Muscle of leg (tissue), 11 donors: ENCODE data around the gene FSD1. TPM values are rescaled to one million over a fixed set of nuclear protein-coding genes. Genes with fewer than 3 reads are reported as not detected.
A peak's percentile ranks its signal among the peaks of the same experiment; 100 is the strongest.

ENCODE experiments used
- DNase-seq: peaks from one replicate; pipeline ENCODE4 v3.0.0; 2013
- H3K27ac ChIP-seq: one replicate; pipeline ENCODE4 v1.5.1; 2013; ENCODE audit warnings: mild to moderate bottlenecking, low read length, control low read depth
- H3K27me3 ChIP-seq: one replicate; pipeline ENCODE4 v1.6.1; 2013; ENCODE audit warnings: low read length; ENCODE audit not compliant: control insufficient read depth, insufficient read depth
- H3K36me3 ChIP-seq: one replicate; pipeline ENCODE4 v1.6.1; 2013; ENCODE audit warnings: low read length; ENCODE audit not compliant: control insufficient read depth, insufficient read depth
- H3K4me1 ChIP-seq: one replicate; pipeline ENCODE4 v1.6.1; 2013; ENCODE audit warnings: low read length; ENCODE audit not compliant: control insufficient read depth, insufficient read depth
- H3K4me3 ChIP-seq: one replicate; pipeline ENCODE4 v1.5.1; 2013; ENCODE audit warnings: low read length, control low read depth
- H3K9me3 ChIP-seq: replicated peaks from 2 replicates; pipeline ENCODE4 v1.6.1; 2013; ENCODE audit warnings: low read depth, low read length; ENCODE audit not compliant: control insufficient read depth
- WGBS: methylation state at CpG from one replicate; pipeline ENCODE4 v1.1.5; 2013; ENCODE audit warnings: missing lambda C conversion rate; ENCODE audit not compliant: insufficient coverage; 5-methylcytosine and 5-hydroxymethylcytosine counted together
- polyA plus RNA-seq, 8 donors: library from polyadenylated mRNA; unstranded; fragments of 120-200 nt; gene quantifications; one replicate each; pipeline versions ENCODE4 v1.2.1 to v1.2.3, GENCODE V29; 2013; ENCODE audit warnings: inconsistent platforms in 1 of 8, low replicate concordance in 1 of 8; ENCODE audit not compliant: insufficient read length in 8 of 8, insufficient read depth in 1 of 8
- total RNA-seq: library from RNA; stranded (reverse); fragments of 120-200 nt; gene quantifications from one replicate; pipeline ENCODE4 v1.2.4, GENCODE V29; 2013

The FSD1 gene
- total and polyA plus RNA-seq, 9 donors: 0.71 to 3.2 (median 2.2) TPM

DNA sequence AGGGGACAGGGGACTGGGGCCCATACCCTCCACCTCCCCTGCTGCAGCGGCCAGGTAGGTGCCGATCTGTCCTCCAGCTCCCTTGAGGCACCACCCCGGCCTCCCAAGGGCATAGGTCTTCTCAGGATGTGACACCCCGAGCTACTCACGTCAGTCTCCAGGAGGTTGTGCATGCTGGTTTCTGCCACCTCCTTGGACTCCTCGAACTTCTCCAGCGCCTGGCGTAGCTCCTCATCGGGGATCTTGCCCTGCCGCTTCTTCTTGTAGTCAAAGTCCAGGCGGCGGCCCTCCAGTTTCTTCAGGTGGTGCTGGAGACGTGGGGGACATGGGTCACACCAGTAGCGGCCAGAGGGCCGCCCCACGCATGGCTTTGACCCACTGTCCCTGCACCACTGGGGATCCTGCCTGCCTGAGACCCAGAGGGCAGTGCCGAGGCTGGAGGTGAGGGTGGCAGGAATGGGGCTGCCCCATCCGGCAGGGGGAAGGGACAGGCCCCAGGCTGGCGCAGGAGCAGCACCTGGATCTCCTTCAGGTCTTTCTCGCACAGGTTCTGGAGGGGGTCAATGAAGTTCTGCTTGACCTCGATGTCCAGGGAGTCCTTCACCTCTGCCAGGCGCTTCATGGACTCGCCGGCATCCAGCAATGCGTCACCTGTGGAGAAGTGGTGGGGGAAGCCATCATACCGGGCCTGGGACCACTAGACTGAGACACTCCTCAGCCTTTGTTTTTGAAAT is 59.3 kb downstream of the FSD1 start:
- Histone ChIP-seq H3K27me3 (no peaks in the 10 kb centered on the region), H3K4me1 (peaks cover 41% of the 10 kb centered on the region), H3K27ac (no peak overlapping the region), H3K4me3 (no peak overlapping the region), H3K36me3 (peaks cover 86% of the 10 kb centered on the region), H3K9me3 (no peaks in the 10 kb centered on the region)
- 86% methylated on average over 25 of the region's 26 CpGs for WGBS
- peak; percentile 17 for DNase-seq

DNA sequence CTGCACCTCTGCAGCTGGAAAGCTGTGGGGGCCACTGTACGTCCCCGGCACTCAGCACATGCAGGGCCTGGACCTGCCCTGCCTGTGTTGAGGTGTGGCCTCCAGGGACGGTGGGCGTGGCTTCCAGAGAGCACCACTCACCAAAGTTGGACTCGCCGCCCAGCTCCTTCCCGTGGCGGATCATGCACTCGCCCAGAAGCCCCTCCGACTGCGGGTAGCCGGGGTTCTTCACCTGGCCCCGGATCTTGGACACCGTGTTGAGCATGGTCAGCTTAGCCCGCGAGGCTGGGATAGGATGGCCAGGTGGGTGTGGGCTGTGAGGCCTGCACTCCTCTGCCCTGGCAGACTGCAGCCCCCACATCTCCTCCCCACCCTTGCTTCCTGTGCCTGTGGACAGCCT is 60.9 kb downstream of the FSD1 start:
- Histone ChIP-seq H3K4me1 (peaks cover 44% of the 10 kb centered on the region), H3K27me3 (no peaks in the 10 kb centered on the region)

DNA sequence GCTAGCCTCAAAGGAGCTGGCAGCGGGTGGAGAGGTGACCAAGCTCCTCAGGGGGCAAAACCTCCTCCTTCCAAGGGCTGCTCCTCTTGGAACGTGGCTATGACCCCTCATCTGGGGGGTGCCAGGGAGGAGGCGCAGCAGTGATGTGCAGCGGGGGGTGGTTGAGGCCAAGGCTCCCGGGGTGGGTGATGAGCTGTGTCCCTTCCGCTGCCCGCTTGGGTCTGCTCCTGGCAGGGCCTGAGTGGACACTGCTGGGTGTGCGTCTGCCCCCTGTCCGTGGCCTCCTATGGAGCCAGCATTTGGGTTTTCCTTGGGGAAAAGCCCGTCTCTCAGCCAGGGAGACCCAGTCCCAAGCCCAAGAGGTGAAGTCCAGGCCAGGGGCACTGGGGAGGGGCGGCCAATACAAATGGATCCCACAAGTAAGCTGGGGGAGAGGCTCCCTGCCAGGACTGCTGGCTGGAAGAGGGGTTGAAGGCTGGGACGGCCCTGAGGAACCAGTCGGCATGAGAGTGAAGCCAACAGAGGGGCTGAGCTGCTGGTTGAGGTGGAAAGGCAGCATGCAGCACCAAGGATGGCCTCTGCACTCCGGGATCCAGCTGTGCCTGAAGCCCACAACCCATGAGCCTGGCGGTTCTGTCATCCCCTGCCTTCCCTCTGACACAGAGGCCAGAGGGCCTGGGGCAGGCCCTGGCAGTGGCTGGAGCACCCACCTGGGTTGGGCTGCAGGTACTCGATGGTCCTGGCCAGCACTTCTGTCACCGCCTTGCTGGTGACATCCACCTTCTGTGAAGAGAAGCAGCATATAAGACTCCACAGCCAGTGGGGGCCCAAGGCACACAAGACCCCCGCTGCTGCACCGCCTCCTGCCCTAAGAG is 61.6 kb downstream of the FSD1 start:
- Histone ChIP-seq H3K27ac (no peak overlapping the region), H3K9me3 (no peaks in the 10 kb centered on the region), H3K4me1 (peaks cover 49% of the 10 kb centered on the region), H3K27me3 (no peaks in the 10 kb centered on the region), H3K36me3 (peaks cover 63% of the 10 kb centered on the region), H3K4me3 (no peak overlapping the region)
- WGBS: 90% methylated on average over 14 of the region's 19 CpGs
- DNase-seq: peak; percentile 17

More for the DNA sequence above, 60.9 kb downstream of the FSD1 start:
- no peak overlapping the region for H3K27ac ChIP-seq
- H3K4me3 ChIP-seq: no peak overlapping the region
- 81% methylated on average over 9 of the region's 16 CpGs for WGBS
- H3K36me3 ChIP-seq: peaks cover 70% of the 10 kb centered on the region
- H3K9me3 ChIP-seq: no peaks in the 10 kb centered on the region
- DNase-seq: no peak

DNA sequence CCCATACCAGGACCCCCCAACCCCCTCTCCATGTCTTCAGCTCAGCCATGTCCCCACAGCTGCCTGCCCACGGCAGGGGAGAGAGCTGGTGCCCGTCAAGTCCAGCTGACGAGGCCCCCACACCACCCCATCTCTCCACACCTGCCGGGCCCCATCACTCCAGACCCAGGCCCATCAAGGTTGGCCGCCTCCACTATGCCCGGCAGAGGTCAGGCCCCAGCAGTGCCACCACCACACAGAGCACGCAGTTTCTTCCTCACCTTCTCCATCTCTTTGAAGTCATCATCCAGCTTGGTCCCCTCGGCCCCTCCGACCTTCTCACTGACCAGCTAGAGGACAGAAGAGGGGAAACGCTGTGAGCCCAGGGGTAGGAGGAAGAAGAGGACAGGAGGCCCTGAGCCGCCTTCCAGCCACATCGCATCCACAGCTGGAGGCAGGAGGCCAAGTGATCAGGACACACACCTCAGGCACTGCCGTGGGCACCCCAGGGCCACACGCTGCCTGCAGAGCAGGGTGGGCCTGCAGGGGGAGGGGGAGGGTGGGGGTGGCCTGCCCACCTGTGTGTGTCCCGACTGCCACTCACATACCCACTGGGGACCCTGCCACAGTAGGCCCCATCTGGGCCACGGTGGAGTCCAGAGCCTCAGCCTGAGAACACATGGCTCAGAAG is 62.4 kb downstream of the FSD1 start:
- Histone ChIP-seq H3K27me3 (no peaks in the 10 kb centered on the region), H3K36me3 (peaks cover 56% of the 10 kb centered on the region), H3K27ac (no peak overlapping the region), H3K4me1 (peaks cover 56% of the 10 kb centered on the region), H3K9me3 (no peaks in the 10 kb centered on the region), H3K4me3 (no peak overlapping the region)
- no peak for DNase-seq
- 83% methylated on average over 7 of the region's 16 CpGs for WGBS

DNA sequence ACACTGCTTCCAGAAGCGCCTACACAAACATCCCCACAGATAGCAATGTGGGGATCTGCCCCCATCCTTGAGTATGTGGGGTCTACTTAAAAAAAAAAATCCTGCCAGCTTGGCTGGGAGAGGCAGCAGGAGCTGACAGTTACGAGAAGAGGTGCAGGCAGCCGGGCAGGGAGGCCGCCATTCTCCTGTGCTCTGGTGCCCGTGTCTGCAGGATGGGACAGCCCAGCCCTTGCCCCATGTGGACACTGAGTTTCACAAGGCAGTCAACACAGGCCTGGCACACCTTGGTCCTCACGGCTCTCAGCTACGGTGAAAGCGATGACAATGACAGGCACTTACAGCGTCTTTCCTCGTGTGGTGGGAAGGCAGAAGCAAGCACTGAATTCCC is 62.9 kb downstream of the FSD1 start:
- Histone ChIP-seq H3K4me1 (peaks cover 62% of the 10 kb centered on the region), H3K4me3 (no peak overlapping the region), H3K27me3 (no peaks in the 10 kb centered on the region), H3K9me3 (no peaks in the 10 kb centered on the region), H3K36me3 (peaks cover 53% of the 10 kb centered on the region), H3K27ac (no peak overlapping the region)
- WGBS: 88% methylated on average over 9 of the region's 10 CpGs
- DNase-seq: no peak

DNA sequence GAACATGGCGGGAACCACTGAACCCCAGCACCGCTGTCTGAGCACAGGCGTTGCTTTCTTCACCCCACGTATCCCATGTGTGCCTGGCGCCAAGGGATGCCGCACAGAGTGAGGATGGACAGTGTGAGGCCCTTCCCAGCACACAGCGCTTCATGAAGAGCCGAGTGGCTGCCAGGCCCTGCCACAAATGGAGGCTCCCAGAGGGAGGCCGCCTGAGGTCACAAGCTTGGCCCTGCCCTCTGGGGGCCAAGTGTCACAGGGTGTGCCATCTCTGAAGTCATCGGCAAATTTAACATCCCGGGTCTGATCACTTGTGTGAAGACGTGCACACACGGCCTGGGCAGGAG is 63.4 kb downstream of the FSD1 start:
- Histone ChIP-seq H3K9me3 (no peaks in the 10 kb centered on the region), H3K4me3 (no peak overlapping the region), H3K27me3 (no peaks in the 10 kb centered on the region), H3K27ac (no peak overlapping the region), H3K36me3 (peaks cover 49% of the 10 kb centered on the region), H3K4me1 (peaks cover 66% of the 10 kb centered on the region)
- 82% methylated on average over 10 of the region's 13 CpGs for WGBS
- DNase-seq: peak; percentile 31

DNA sequence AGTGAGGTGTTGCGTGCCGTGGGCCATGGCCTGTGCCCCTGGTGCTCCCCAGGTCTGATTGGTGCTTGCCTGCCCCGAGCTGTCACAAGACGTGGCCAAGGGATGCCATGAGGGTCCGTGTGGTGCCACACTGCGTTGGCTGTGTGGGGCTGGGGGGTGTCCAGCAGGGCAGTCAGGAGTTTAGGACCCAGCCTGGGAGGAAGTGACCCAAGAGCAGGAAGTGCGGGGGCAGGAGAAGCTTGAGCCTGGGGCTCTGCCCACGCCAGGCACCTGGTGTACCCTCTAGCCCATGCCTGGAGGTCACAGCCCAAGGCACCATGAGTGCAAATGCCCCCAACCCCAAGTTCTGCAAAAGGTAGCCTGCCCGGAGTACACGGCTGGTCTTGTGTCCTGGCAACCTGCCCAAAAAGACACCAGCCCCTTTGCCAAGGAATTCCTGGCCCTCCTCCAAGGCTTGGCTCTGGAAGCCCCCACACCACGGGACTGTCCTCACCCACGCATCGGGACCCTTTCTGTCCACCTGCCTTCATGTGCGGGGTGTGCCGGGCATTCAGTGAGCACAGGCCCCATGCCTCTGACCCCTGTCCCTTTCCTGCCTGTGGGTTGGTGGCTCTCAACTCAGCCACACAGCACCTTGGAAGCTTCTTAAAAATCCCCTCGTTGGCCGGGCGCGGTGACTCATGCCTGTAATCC is 63.9 kb downstream of the FSD1 start:
- peak overlapping the region; percentile 54 for H3K27ac ChIP-seq
- H3K9me3 ChIP-seq: no peaks in the 10 kb centered on the region
- no peak overlapping the region for H3K4me3 ChIP-seq
- DNase-seq: peak; percentile 61
- 57% methylated on average over 13 of the region's 19 CpGs for WGBS
- H3K36me3 ChIP-seq: peaks cover 43% of the 10 kb centered on the region
- peaks cover 71% of the 10 kb centered on the region for H3K4me1 ChIP-seq
- no peaks in the 10 kb centered on the region for H3K27me3 ChIP-seq

DNA sequence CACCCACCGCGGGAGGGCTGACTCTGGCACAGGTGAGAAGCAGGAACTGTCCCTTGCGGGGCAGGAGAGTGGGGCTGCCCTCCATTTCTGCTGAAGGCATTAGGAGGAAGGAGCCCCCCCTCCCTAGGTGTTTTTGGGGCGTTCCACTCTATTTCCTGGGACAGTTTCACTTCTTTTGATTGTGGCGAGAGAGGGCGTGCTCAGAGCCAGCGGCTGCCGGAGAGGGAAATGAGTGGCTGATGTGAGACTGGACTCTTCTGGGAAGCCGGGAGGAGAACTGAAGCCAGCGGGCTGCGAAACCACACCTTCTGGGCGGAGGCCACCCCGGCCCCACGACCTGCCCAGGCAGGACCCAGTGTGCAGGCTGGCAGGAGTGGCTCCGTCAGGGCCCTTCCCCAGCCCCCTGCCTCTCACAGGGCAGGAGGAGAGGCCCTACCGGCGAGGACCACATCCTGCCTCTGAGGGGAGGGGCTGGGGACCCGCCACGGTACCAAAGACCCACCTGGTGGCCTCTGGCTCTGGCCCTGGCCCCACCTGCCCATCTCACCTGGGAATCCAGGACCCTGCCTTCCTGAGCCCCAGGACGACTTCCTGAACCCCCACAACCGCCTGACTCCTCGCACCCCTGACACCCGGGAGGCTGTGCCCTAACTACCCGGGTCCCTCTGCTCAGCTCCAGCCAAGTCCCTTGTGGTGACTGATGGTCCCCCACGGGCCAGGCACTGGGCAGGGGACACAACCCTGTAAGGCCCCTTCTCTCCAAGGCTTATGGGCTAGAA is 64.9 kb downstream of the FSD1 start:
- DNase-seq: peak; percentile 66
- H3K9me3 ChIP-seq: no peaks in the 10 kb centered on the region
- peak overlapping the region; percentile 54 for H3K27ac ChIP-seq
- no peak overlapping the region for H3K4me3 ChIP-seq
- 36% methylated on average over 6 of the region's 25 CpGs for WGBS
- H3K4me1 ChIP-seq: peaks cover 81% of the 10 kb centered on the region
- no peaks in the 10 kb centered on the region for H3K27me3 ChIP-seq
- H3K36me3 ChIP-seq: peaks cover 33% of the 10 kb centered on the region

DNA sequence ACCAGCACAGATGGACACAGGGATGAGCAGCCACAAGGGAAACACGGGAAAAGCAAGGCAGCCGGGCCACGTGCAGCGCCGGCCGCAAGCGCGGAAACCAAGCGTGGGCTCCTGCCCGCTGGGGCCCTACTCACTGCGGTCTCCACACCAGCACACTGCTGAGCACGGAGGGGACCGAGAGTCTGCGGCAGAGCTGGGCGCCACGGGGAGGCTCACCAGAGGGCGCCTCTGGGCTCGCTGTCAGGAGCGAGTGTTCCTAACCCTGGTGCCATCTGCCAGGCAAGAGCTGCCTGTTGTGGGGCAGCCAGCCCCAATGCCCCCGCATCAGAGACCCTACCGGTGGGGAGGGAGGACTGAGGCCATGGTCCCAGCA is 65.5 kb downstream of the FSD1 start:
- 22% methylated on average over 18 of the region's 21 CpGs for WGBS
- Histone ChIP-seq H3K9me3 (no peaks in the 10 kb centered on the region), H3K27me3 (no peaks in the 10 kb centered on the region), H3K36me3 (peaks cover 28% of the 10 kb centered on the region), H3K4me3 (no peak overlapping the region), H3K4me1 (peaks cover 87% of the 10 kb centered on the region), H3K27ac (peak overlapping the region; percentile 69)
- DNase-seq: peak; percentile 62
